ENCODE data around the gene YBEY.

Gene YBEY

GRCh38 chr21:46334351-46335140 lies 48.4 kb downstream of the YBEY start:
- DNase-seq = no peak

- DNase-seq = no peak
Observed at GRCh38 chr21:46336603-46337002, 50.5 kb downstream of the YBEY start.

GRCh38 chr21:46340998-46341397 lies 54.9 kb downstream of the YBEY start:
- no peak for DNase-seq

- DNase-seq = no peak
Observed at GRCh38 chr21:46344219-46344915, 58.2 kb downstream of the YBEY start.

DNA sequence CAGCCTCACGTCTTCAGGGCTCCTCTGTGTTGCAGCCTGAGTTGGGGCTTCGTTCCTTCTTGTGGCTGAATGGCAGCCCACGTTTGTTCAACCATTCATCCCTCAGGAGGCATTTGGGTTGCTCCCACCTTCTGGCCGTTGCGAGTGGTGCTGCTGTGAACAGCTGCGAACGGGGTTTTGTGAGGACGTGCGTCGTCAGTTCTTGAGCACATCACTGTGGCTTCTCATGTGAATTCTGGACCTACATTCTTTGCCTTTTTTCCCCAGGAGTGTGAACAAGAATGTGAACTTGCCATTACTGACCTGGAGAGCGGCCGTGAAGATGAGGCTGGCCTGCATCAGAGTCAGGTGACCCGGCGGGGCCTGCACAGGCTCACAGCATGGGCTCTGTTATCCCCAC lies 59.7 kb downstream of the YBEY start:
- no peak for DNase-seq

GRCh38 chr21:46346296-46347202 lies 60.4 kb downstream of the YBEY start:
- no peak for DNase-seq

- DNase-seq = no peak
Observed at GRCh38 chr21:46347203-46347550, 61.0 kb downstream of the YBEY start.

Measured in KG1 (cell line).